A549 (cell line): ENCODE data around the gene SLC26A4. TPM values are rescaled to one million over a fixed set of nuclear protein-coding genes. Genes with fewer than 3 reads are reported as not detected.

Experiments used
- ATAC-seq, 2 experiments: fragments of 200-7000 bp in 1 of 2; fragments of >200 bp in 1 of 2; cut with Nextera tagmentation in 1 of 2; cut with Tn5 transposase in 1 of 2; 3 replicates each; pipeline versions ENCODE4 v1.8.0 to v1.9.1; 2018 to 2020; ENCODE audit warnings: mild to moderate bottlenecking in 1 of 2, moderate library complexity in 1 of 2
- CTCF ChIA-PET: fragments of 300-600 bp; sonication (Branson Sonifier 250); formaldehyde crosslinking; extraction: SDS; loops from one replicate; lab custom pipeline; 2021; ENCODE audit warnings: antibody characterized with exemption, inconsistent platforms; lab: Yijun Ruan, JAX
- POLR2A ChIA-PET: fragments of 350-600 bp; formaldehyde crosslinking; extraction: SDS; loops from one replicate; lab custom pipeline; 2021; ENCODE audit warnings: antibody characterized with exemption, inconsistent platforms; lab: Yijun Ruan, JAX
- DNase-seq, 2 experiments: peaks; one replicate each; pipeline versions ENCODE4 v3.0.0 to v3.0.0-alpha.2; 2011 to 2016; ENCODE audit warnings: low read depth in 1 of 2, low spot score in 1 of 2
- FAIRE-seq: peaks from 2 replicates; lab custom pipeline; 2011; peaks lifted over from hg19 to GRCh38; lab: Jason Lieb, UNC
- H3K27ac ChIP-seq, 2 experiments: fragments of >200 bp; sonication (Bioruptor Twin); formaldehyde crosslinking; 3 replicates each; pipeline ENCODE4 v1.5.1; 2016 to 2017
- H3K4me1 ChIP-seq: fragments of >200 bp; sonication (Bioruptor Twin); formaldehyde crosslinking; 3 replicates; pipeline ENCODE4 v1.6.1; 2016
- H3K4me2 ChIP-seq: fragments of >200 bp; sonication (Bioruptor Twin); formaldehyde crosslinking; 3 replicates; pipeline ENCODE4 v1.6.1; 2016
- H3K4me3 ChIP-seq: fragments of >200 bp; sonication (Bioruptor Twin); formaldehyde crosslinking; 3 replicates; pipeline ENCODE4 v1.5.1; 2016
- H3K9me3 ChIP-seq: fragments of >200 bp; sonication (Bioruptor Twin); formaldehyde crosslinking; 3 replicates; pipeline ENCODE4 v1.6.1; 2016
- BHLHE40 ChIP-seq: IDR thresholded peaks from 2 replicates; pipeline ENCODE4 v1.6.1; 2012; ENCODE audit warnings: low read depth, low read length, inconsistent platforms
- CBX8 ChIP-seq: fragments of 200-600 bp; sonication (generic); IDR thresholded peaks from 2 replicates; pipeline ENCODE4 v1.6.1; 2016
- CEBPB ChIP-seq, 2 experiments: fragments of >200 bp in 1 of 2; sonication (Bioruptor Twin) in 1 of 2; formaldehyde crosslinking in 1 of 2; IDR thresholded peaks; 2 replicates each; pipeline ENCODE4 v1.6.1; 2012 to 2016
- CHD4 ChIP-seq: fragments of 200-600 bp; sonication (generic); IDR thresholded peaks from 2 replicates; pipeline ENCODE4 v1.6.1; 2016; ENCODE audit warnings: antibody characterized with exemption, mild to moderate bottlenecking, borderline replicate concordance
- EP300 ChIP-seq, 2 experiments: fragments of >200 bp; sonication (Bioruptor Twin); formaldehyde crosslinking; IDR thresholded peaks; 2 replicates in 1 of 2; 3 replicates in 1 of 2; pipeline ENCODE4 v1.6.1; 2016 to 2017
- ESRRA ChIP-seq: fragments of 150-350 bp; IDR thresholded peaks from 2 replicates; pipeline ENCODE4 v1.6.1; 2014; ENCODE audit warnings: mild to moderate bottlenecking, low read length, borderline replicate concordance
- HDAC2 ChIP-seq: fragments of 200-600 bp; sonication (generic); IDR thresholded peaks from 2 replicates; pipeline ENCODE4 v1.6.1; 2016
- HOXB13 ChIP-seq: fragments of 250-450 bp; sonication (Bioruptor Pico); IDR thresholded peaks from 2 replicates; pipeline ENCODE4 v1.5.0; 2020; ENCODE audit warnings: low read depth, mild to moderate bottlenecking, moderate library complexity
- HOXB5 ChIP-seq: fragments of 250-450 bp; sonication (Bioruptor Pico); IDR thresholded peaks from 2 replicates; pipeline ENCODE4 v1.5.0; 2020; ENCODE audit warnings: mild to moderate bottlenecking, moderate library complexity
- JUNB ChIP-seq: fragments of >200 bp; sonication (Bioruptor Twin); formaldehyde crosslinking; IDR thresholded peaks from 2 replicates; pipeline ENCODE4 v1.6.1; 2016
- MYC ChIP-seq: IDR thresholded peaks from 2 replicates; pipeline ENCODE4 v1.6.1; 2012; ENCODE audit warnings: mild to moderate bottlenecking, inconsistent platforms, low read length, improper control_type of control experiment, borderline replicate concordance
- NR3C1 ChIP-seq: fragments of >200 bp; sonication (Bioruptor Twin); formaldehyde crosslinking; IDR thresholded peaks from 3 replicates; pipeline ENCODE4 v1.6.1; 2017
- POLR2A ChIP-seq: IDR thresholded peaks from 2 replicates; pipeline ENCODE4 v1.6.1; 2012; ENCODE audit warnings: mild to moderate bottlenecking, low read length
- RAD21 ChIP-seq, 2 experiments: fragments of >200 bp in 1 of 2; sonication (Bioruptor Twin) in 1 of 2; formaldehyde crosslinking in 1 of 2; IDR thresholded peaks in 1 of 2; conservative IDR thresholded peaks in 1 of 2; 2 replicates in 1 of 2; 3 replicates in 1 of 2; pipeline ENCODE4 v1.6.1; 2012 to 2018; ENCODE audit warnings: inconsistent platforms in 1 of 2
- RCOR1 ChIP-seq: fragments of 150-350 bp; IDR thresholded peaks from 2 replicates; pipeline ENCODE4 v1.6.1; 2014; ENCODE audit warnings: antibody characterized with exemption, low read length, low read depth
- ZC3H11A ChIP-seq: fragments of 450-650 bp; IDR thresholded peaks from 2 replicates; pipeline ENCODE4 v1.6.1; 2014; ENCODE audit warnings: antibody characterized with exemption, mild to moderate bottlenecking
- WGBS: methylation state at CpG from one replicate; pipeline ENCODE4 v1.1.6; 2017; ENCODE audit errors: missing lambda C conversion rate; 5-methylcytosine and 5-hydroxymethylcytosine counted together
- polyA plus RNA-seq, 4 experiments: library from polyadenylated mRNA; depleted of rRNA in 3 of 4; stranded (reverse); fragments of >200 nt; fragmentation: RNase III in 1 of 4; extraction: RNeasy Plus Mini Kit Qiagen cat#74134 plus additional on column Dnase treatment in 1 of 4; gene quantifications; 2 replicates in 3 of 4; 3 replicates in 1 of 4; pipeline ENCODE4 v1.2.3, GENCODE V29; 2011 to 2017
- TF ChIP-seq, protein P1 (sequence below): fragments of 450-650 bp; IDR thresholded peaks from 2 replicates; pipeline ENCODE4 v1.6.1; 2014; ENCODE audit warnings: antibody characterized with exemption
- TF ChIP-seq, protein P2 (sequence below): fragments of 150-350 bp; IDR thresholded peaks from 2 replicates; pipeline ENCODE4 v1.6.1; 2014; ENCODE audit warnings: low read depth, mild to moderate bottlenecking, low read length
- TF ChIP-seq, protein P3 (sequence below): IDR thresholded peaks from 2 replicates; pipeline ENCODE4 v1.6.1; 2012
- TF ChIP-seq, protein P4 (sequence below): fragments of 250-450 bp; sonication (Bioruptor Pico); IDR thresholded peaks from 2 replicates; pipeline ENCODE4 v1.5.0; 2021; ENCODE audit warnings: mild to moderate bottlenecking, moderate library complexity, borderline replicate concordance
- TF ChIP-seq, protein P5 (sequence below): fragments of 200-600 bp; sonication (generic); IDR thresholded peaks from 2 replicates; pipeline ENCODE4 v1.6.1; 2016; ENCODE audit warnings: antibody characterized with exemption, mild to moderate bottlenecking, moderate library complexity

Gene SLC26A4
- polyA plus RNA-seq, 2 of the 4 experiments (the other 2 are of a cell fraction) = 0.21 to 0.43 TPM

DNA sequence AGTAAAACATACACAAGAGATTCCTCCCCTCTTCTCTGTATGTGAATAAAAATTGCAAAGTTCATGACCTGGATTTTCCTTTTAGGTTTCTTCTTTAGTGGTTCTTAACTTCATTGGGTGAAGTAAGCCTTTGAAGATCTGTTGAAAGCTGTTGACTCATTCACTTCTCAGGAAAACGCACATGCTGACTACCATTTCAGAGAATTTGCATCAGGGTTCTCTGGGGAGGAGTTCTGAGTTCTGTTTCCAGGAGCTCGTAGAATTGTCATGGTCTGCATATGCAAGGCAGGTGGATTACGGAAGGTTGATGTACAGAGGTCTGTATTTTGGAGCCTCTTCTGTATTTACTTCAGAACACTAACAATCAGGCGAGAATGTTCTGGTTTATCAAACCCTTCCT lies 962 bp upstream of the SLC26A4 start:
- TF ChIP-seq ESRRA = no peak
- TF ChIP-seq POLR2A = no peak
- TF ChIP-seq NR3C1 = no peak
- no peak for TF ChIP-seq MYC
- TF ChIP-seq, protein P1, sequence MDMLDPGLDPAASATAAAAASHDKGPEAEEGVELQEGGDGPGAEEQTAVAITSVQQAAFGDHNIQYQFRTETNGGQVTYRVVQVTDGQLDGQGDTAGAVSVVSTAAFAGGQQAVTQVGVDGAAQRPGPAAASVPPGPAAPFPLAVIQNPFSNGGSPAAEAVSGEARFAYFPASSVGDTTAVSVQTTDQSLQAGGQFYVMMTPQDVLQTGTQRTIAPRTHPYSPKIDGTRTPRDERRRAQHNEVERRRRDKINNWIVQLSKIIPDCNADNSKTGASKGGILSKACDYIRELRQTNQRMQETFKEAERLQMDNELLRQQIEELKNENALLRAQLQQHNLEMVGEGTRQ = no peak
- TF ChIP-seq, protein P2, sequence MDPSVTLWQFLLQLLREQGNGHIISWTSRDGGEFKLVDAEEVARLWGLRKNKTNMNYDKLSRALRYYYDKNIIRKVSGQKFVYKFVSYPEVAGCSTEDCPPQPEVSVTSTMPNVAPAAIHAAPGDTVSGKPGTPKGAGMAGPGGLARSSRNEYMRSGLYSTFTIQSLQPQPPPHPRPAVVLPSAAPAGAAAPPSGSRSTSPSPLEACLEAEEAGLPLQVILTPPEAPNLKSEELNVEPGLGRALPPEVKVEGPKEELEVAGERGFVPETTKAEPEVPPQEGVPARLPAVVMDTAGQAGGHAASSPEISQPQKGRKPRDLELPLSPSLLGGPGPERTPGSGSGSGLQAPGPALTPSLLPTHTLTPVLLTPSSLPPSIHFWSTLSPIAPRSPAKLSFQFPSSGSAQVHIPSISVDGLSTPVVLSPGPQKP = no peak
- no peak for TF ChIP-seq HOXB5
- TF ChIP-seq CHD4 = no peak
- no peak for TF ChIP-seq JUNB
- TF ChIP-seq, protein P3, sequence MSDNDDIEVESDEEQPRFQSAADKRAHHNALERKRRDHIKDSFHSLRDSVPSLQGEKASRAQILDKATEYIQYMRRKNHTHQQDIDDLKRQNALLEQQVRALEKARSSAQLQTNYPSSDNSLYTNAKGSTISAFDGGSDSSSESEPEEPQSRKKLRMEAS = no peak
- TF ChIP-seq HDAC2 = no peak
- TF ChIP-seq RCOR1 = no peak
- TF ChIP-seq EP300 (IDR thresholded peaks at IDR 0.05) = no peak
- no peak for TF ChIP-seq CEBPB (IDR thresholded peaks at IDR 0.05)
- no peak for TF ChIP-seq HOXB13 (CRISPR knock-in tag)
- TF ChIP-seq RAD21 (conservative IDR thresholded peaks at IDR 0.05 in 1 of 2, IDR thresholded peaks at IDR 0.05 in 1 of 2) = no peak
- TF ChIP-seq BHLHE40 = no peak
- no peak for TF ChIP-seq ZC3H11A
- TF ChIP-seq, protein P4, sequence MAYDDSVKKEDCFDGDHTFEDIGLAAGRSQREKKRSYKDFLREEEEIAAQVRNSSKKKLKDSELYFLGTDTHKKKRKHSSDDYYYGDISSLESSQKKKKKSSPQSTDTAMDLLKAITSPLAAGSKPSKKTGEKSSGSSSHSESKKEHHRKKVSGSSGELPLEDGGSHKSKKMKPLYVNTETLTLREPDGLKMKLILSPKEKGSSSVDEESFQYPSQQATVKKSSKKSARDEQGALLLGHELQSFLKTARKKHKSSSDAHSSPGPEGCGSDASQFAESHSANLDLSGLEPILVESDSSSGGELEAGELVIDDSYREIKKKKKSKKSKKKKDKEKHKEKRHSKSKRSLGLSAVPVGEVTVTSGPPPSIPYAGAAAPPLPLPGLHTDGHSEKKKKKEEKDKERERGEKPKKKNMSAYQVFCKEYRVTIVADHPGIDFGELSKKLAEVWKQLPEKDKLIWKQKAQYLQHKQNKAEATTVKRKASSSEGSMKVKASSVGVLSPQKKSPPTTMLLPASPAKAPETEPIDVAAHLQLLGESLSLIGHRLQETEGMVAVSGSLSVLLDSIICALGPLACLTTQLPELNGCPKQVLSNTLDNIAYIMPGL (CRISPR knock-in tag) = no peak
- Histone ChIP-seq H3K4me3 (no peak overlapping the region), H3K27ac (no peak overlapping the region), H3K4me1 (peaks cover 9% of the 10 kb centered on the region; the same call in 2 of the 3 replicates), H3K9me3 (no peaks in the 10 kb centered on the region), H3K4me2 (no peak overlapping the region)
- DNase-seq (peak in 1 of 2 experiments; percentile 13), ATAC-seq (no peak; a peak in 1 of 6 replicates), FAIRE-seq (no peak)
- WGBS = 47% methylated on average over 4 of the region's 4 CpGs
- CTCF ChIA-PET = no interaction called here
- POLR2A ChIA-PET = interaction anchor here (1.3 kb wide), 1 partner anchor 84 kb away, joined by 4 read pairs; the partner anchor contains the start of gene CBLL1

DNA sequence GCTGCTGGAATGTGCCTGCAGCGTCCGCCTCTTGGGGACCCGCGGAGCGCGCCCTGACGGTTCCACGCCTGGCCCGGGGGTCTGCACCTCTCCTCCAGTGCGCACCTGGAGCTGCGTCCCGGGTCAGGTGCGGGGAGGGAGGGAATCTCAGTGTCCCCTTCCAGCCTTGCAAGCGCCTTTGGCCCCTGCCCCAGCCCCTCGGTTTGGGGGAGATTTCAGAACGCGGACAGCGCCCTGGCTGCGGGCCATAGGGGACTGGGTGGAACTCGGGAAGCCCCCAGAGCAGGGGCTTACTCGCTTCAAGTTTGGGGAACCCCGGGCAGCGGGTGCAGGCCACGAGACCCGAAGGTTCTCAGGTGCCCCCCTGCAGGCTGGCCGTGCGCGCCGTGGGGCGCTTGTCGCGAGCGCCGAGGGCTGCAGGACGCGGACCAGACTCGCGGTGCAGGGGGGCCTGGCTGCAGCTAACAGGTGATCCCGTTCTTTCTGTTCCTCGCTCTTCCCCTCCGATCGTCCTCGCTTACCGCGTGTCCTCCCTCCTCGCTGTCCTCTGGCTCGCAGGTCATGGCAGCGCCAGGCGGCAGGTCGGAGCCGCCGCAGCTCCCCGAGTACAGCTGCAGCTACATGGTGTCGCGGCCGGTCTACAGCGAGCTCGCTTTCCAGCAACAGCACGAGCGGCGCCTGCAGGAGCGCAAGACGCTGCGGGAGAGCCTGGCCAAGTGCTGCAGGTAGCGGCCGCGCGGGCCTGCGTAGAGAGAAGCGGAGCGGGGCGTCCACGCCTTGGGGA lies 645 bp downstream of the SLC26A4 start:
- ChIA-PET CTCF (interaction anchor here (0.7 to 1.5 kb wide), 7 partner anchors 20 to 218 kb away, joined by 3 to 4 read pairs (median 3); partner anchors contain the start of gene CBLL1), POLR2A (interaction anchor here (1.0 to 1.3 kb wide), 2 partner anchors 82 to 97 kb away, joined by 3 to 4 read pairs; partner anchors contain the start of genes CBLL1, COG5 and DUS4L)
- H3K27ac ChIP-seq = peak overlapping the region in 1 of 2 experiments; percentile 57; a peak in 4 of 6 replicates
- FAIRE-seq = no peak
- H3K9me3 ChIP-seq = no peaks in the 10 kb centered on the region
- H3K4me3 ChIP-seq = peak overlapping the region; percentile 54
- DNase-seq = peak in 1 of 2 experiments; percentile 60
- H3K4me2 ChIP-seq = peak overlapping the region; percentile 85
- H3K4me1 ChIP-seq = peaks cover 9% of the 10 kb centered on the region; the same call in 2 of the 3 replicates
- 11% methylated on average over 50 of the region's 73 CpGs for WGBS
- TF ChIP-seq, protein P5, sequence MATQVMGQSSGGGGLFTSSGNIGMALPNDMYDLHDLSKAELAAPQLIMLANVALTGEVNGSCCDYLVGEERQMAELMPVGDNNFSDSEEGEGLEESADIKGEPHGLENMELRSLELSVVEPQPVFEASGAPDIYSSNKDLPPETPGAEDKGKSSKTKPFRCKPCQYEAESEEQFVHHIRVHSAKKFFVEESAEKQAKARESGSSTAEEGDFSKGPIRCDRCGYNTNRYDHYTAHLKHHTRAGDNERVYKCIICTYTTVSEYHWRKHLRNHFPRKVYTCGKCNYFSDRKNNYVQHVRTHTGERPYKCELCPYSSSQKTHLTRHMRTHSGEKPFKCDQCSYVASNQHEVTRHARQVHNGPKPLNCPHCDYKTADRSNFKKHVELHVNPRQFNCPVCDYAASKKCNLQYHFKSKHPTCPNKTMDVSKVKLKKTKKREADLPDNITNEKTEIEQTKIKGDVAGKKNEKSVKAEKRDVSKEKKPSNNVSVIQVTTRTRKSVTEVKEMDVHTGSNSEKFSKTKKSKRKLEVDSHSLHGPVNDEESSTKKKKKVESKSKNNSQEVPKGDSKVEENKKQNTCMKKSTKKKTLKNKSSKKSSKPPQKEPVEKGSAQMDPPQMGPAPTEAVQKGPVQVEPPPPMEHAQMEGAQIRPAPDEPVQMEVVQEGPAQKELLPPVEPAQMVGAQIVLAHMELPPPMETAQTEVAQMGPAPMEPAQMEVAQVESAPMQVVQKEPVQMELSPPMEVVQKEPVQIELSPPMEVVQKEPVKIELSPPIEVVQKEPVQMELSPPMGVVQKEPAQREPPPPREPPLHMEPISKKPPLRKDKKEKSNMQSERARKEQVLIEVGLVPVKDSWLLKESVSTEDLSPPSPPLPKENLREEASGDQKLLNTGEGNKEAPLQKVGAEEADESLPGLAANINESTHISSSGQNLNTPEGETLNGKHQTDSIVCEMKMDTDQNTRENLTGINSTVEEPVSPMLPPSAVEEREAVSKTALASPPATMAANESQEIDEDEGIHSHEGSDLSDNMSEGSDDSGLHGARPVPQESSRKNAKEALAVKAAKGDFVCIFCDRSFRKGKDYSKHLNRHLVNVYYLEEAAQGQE = peak; percentile 74; the same call in 1 of the 2 replicates
- TF ChIP-seq, protein P3 = peak; percentile 56
- TF ChIP-seq CBX8 = no peak
- 0 out of 5 replicates have a peak, but pooled peaks of 1 of the 2 experiments have one; percentile 29 for TF ChIP-seq RAD21 (conservative IDR thresholded peaks at IDR 0.05 in 1 of 2, IDR thresholded peaks at IDR 0.05 in 1 of 2)
- peak; percentile 86 to 95 for ATAC-seq
